GM18907 (cell line): ENCODE data around the gene SPON2.

Source experiments
- ATAC-seq: cut with Tn5 transposase; IDR thresholded peaks from one replicate; pipeline ENCODE4 v1.9.1; 2021; ENCODE audit warnings: mild to moderate bottlenecking, moderate library complexity; ENCODE audit not compliant: unreplicated experiment

SPON2 gene

DNA sequence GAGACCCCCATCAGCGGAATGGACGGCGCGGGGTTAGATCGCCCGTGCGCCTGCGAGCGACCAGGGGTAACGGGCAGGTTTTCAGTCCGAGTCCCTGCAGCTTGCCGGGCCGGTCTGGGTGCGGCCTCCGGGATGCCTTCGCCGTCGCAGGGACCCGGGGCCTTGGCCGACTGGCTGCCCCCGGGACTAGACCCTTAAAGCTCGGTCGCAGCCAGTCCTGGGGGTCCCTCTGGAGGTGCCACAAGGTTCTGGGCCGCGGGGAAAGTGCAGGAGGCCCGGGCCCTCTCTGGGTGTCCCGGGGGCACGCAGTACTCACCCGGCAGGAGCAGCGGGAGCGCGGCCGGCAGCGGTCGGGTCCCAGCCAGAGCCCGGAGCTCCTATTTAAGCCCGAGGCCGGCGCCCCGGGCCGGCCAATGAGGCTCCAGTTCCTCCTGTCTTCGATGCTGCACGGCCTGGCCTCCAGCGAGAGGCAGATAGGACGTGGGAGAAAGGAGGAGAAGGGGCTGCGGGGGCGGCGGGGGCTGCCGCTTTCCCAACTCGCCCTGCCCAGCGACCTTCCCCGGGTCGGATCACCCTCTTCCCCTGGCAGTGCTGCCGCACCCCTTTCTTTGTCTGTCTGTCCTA lies at the start of gene SPON2:
TSS of gene SPON2 (minus strand) at position 356 of the 624 bp plus-strand sequence.
- ATAC-seq = no peak

DNA sequence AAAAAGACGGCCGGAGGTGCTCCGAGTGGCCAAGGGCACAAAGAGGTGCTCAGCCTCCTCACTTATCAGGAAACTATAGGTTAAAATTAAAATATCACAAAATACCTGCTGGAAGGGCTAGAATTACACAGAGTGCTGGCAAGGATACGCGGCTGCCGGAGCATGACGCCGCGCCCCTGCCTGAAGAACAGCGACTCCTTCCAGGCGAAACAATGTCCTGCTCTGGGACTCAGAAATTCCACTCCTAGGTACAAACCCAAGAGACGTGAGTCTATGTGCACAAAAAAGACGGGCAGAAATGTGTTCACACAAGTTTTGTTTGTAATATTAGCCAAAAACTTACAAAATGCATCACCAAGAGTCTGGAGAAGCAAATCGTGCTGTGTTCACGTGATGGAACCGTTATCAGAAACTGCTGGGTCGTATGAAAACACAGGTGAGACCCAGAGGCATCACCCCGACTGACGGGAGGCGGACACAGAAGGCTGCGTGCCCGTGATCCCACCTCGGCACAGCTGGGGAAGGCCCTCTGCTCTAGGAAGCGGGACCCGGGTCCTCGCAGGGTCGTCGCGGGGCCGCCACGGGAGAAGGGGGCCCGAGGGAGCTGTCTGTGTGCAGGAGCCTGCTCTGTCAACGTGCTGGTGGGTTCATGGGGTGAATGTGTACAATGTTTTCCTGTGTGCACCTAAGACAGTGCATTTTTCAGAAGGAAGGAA lies 48.9 kb upstream of the SPON2 start:
- ATAC-seq = no peak

DNA sequence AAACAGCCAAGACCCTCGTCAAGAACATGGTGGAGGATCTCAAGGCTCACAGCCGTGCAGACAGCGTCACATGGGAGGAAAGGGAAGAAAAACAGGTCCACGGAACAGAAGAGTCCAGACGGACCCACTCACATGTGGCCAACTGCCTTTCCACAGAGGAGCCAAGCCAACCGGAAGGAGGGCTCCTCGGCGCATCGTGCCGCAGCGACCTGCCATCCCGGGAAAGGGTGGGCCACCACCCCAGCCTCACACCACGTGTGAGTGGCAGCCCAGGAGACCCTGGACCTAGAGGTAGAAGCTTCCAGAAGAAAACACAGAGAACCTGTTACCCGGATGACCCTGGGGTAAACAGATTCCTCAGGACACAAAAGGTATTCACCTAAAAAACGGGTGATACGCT lies 48.2 kb upstream of the SPON2 start:
- no peak for ATAC-seq

DNA sequence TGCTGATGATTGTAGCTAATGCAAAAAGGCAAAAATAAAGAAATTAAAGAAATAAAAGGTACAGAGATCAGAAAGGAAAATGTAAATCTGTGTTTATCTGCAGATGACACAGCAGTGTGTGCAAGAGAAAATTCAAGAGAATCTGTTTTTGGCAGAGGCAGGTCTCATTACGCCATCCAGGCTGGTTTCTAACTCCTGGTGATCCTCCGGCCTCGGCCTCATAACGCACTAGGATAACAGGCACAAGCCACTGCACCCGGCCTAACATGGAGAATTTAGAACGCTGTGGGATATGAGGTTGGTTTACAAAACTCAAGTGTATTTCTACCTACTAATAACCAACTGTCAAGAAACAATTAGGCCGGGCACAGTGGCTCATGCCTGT lies 47.2 kb upstream of the SPON2 start:
- ATAC-seq = no peak

DNA sequence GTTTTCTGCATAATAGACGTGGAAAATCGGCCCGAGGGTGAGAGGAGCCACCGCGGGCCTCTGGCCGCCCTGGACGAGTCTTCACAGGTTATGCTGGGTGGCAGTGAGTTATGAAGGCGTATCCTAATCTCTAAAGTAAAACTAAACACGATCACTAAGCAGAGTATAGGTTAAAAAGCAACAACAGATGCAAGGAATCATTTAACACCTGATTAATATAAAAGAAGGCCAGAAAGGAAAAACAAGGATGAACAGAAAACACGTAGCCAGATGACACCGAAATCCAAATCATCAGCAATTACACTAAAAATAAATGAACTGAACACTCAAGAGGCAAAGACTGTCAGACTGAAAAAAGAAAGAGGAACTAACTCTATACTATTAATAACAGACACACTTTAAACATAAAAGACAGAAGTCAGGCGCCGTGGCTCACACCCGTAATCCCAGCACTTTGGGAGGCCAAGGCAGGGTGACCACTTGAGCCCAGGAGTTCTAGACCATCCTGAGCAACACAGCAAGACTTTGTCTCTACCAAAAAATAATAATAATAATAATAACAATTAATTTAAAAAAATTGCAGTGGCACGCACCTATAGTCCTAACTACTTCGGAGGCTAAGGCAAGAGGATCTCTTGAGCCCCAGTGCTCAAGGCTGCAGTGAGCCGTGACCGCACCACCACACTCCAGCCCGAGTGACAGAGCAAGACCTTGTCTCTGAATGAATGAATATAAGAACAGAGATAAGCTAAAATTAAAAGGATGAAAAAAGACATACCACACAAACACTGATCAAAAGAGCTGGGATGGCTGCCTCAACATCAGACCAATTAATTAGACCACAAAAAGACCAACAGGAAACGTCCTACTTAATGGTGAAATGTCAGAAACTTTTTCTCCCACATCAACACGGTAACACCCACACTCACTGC lies 46.5 kb upstream of the SPON2 start:
- ATAC-seq = peak; percentile 75

DNA sequence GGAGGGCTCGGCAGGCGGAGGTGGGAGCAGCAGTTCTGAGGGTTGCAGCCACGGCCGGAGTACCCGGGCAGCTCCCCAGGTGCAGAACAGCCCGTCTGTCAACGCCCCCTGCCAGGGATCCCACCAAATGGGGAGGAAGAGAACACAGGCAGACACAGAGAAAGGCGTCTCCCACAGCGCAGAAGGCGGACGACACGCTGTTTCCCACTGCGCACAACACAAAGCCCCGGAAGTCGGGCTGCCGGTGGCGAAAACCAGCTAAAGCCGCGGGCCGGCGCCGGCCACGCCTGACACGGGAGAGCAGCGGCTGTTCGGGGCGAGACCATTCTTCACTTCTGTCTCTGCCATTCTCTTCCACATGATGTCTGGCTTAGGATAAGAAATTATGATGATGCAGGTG lies 45.0 kb upstream of the SPON2 start:
- ATAC-seq = no peak

DNA sequence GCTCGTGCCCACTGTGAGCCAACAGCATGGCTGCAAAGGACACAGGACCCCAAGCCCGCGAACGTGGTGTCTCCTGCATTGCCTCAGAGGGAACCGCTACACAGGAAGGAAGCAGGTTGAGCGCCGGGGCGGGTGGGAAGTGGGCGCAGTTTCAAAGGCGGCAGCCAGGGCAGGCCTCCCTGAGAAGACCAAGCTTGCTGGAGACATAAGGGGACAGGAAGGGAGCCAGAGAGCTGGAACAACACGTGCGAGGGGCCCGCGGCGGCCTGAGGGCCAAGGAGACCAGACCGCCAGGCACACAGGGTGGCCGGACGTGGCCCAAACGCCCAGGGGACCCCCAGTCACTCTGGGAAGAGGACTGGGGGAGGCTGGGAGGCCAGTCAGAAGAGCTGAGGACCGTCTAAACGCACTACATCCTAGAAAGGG lies 44.5 kb upstream of the SPON2 start:
- peak; percentile 28 for ATAC-seq

DNA sequence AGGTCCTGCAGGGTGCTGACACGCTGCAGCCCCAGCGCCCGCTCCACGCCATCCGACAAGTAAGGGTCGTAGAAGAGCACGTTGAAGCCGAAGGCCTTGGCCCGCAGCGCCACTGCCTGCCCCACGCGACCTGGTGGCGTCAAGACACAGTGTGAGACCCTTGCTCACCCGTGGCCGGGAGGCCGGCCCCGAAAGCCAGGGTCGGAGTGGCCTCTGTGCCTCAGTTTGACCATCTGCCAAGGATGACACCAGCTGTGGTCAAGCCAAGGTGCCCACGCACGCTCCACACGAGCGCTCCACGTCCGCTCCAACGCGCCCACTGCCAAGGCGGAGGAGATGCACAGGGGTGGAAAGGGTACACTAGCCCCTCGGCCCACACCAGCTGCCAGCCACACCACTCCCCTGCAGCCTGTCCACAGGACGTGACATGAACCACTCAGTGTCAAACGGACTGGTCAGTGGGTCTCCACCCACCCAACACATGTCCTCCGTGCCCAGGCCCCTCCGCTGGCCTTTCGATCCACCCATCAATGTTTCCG lies 43.8 kb upstream of the SPON2 start:
- no peak for ATAC-seq

DNA sequence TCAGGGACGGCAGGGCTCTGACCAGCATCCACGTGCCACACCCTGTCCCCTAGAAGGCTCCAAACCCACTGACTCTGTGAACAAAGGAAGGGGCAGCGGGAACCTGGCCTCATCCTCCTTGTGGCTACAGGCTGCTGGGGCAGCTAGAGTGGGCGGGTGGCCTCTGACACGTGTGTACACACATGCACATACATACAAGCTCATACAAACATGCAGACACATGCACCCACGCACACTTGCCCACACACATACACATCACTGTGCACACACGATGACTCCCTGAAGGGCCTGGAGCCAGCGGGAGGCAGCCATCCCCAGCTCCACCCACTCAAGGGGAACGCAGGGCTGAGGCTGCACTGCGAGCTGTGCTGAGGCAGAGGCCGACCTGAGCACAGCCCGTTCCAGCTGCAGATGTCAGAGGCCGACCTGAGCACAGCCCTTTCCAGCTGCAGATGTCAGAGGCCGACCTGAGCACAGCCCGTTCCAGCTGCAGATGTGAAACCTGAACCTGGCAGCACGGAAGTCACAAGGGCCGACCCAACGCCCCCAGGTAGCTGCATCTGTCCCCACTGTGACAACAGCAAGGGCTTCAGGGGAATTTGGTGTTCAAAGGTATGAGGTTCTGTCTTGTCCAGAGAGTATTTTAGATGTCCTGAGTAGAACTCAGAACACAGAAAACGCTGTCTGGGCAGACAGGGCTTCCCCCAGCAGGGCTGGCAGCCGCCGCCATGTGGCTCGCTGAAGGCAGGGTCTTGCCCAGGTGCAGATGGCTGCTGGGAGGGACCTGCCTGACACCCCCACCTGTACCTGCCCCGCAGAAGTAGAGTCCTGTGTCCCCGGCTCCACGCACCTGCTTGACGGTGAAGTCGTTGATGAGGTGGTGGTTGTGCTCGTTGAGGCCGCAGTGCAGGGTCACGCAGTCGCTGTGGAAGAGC lies 43.0 kb upstream of the SPON2 start:
- ATAC-seq = peak; percentile 40

DNA sequence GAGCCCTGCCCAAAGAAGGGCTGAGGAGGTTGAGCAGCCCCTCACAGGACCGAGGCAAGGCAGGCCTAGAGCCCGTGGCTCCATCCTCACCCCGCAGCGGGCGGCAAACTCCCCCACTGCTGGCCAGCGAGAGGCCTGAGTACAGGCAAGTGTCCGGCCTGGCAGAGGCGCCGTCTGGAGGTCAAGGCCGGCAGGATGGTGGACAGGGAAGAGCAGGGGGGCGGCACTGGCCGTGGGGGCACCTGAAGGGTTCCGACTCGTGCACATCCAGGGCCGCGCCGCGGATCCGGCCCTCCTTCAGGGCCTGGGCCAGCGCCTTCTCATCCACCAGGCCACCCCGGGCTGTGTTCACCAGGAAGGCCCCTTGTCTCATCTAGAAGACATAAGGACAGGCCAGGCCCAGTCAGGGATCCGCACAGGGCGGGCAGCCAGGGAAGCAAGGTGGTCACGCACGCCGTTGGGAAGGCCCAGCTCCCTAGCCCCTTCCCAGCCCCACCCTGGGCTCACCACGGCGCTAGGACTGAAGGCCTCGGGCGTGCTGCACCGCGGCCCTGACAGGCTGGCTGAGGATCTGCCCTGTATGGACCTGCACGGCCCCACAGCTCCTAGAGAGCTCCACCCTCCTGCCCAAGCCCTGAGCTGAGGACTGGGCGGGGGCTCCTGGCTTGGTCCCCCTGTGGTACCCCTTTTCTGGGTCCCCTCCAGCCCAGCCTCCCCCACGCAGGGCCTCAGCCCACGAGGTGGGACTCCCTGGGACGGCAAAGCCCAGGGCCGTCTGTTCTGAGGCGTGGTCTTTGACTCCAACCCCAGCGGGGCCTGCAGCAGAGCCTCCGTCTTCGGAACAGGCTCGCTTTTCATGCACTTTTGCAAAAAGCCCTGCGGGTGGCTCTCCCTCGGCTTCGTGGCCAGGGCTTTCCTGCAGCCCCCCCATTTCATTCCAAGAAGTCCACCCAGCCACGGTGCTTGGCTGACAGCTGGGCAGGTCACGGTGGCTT lies 42.0 kb upstream of the SPON2 start:
- ATAC-seq = no peak

DNA sequence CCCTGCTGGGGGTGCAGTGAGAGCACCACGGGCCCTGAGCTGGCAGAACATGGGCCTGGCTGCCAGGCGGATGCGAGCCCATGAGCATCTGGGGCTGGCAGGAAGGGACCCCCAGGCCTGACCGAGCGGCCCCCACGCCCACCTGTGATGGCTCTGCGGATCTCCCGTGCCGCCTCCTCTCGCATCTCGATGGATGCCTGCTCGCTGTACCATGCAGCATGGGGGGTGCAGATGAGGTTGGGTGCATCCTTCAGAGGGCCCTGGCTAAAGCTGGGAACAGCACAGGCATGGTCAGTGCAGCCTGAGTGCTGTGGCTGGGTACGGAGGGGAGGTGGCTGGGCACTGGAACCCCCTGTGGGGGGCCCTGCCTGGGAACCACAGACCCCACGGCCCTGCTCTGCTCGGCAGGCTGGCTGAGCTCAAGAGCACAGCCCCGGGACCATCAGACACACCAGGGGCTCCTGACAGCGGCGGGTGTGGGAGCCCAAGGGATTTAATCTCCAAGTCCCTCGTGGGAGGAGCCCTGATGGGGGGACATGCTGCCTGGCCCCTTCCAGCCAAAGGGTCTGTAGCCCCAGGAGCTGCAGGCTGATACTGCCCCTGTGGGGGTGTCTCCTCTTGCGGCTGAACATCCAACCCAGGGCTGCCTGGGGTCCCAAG lies 41.1 kb upstream of the SPON2 start:
- no peak for ATAC-seq

DNA sequence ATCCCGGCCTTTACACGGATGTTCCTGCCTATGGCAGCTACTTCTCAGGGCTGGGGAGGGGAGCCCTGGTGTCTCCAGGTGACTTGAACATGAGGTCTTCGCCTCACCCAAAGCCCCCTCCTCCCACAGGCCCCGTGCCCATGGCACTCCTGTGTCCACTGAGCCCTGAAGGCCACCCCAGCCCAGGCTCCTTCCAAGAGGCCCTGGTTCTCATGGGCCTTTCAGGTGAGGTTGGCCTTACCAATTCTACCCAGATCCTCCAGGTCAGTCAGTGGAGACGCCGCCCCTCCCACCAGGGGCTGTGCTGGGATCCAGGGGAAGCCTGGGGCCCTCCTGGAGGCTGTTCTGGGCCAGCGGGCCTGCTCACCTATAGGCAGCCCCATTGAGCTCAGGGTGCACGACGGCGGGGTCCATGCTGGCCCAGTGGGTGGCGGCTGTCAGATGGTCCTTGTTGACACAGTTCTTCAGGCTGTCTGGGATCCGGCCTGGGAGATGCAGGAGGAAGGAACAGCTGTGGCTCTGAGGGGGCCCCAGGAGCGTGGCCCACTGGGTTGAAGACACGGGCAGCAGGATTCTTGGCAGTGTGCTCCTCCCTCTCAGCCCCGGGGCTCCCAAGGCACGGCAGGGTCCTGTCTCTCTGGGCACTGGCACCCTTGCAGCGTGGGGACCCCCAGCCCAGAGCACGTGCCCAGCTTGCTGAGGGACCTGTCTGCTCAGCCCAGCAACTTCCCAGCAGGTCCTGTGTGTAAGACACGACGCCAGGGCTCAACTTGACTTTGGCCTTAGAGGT lies 40.4 kb upstream of the SPON2 start:
- no peak for ATAC-seq

DNA sequence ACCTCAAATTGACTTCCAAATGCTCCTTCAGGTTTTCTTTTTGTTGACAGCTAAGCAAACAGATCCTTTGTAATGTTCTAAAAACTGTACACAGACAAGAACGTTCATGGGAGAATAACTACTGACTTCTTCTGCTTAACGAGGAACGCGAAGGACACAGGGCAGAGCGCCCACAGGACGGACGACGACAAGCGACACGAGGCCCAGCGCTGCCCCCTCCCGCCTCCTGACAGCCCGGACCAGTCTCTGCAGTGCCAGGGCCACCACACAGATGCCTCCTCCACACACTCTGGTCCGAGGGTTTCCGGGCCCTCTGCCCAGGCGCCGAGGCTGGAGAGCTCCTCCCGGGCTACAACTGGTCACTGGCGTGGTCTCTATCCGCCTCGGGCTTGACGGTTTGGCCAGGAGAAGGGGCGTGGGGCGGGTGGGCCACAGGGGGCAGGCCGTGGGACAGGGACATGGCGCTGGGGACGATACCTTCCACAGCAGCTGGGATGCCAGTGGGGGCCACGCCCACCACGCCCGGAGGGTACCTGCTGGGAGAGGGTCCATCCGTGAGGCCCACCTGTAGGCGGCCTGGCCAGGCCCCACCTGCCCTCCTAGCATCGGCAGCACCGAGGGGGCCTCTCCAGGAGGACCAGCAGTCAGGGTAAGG lies 39.6 kb upstream of the SPON2 start:
- ATAC-seq = no peak

DNA sequence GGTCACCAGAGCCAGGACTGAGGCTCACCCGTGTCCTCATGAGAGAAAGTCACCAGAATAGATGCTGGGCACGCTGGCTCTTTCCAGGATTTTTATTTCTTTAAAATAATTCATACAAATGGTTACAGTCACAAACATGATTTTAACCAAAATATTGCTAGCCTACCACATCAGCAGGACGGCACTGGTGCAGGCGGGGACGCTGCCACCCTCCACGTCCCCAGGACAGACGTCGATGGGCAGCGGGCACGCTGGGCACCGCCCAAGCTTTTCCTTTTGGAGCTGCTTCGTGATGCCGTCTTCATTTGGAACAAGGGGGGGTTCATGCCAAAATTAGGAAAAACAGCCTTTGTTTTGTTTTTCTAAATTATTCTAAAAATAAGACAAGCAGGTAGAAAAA lies 39.0 kb upstream of the SPON2 start:
- ATAC-seq = no peak

DNA sequence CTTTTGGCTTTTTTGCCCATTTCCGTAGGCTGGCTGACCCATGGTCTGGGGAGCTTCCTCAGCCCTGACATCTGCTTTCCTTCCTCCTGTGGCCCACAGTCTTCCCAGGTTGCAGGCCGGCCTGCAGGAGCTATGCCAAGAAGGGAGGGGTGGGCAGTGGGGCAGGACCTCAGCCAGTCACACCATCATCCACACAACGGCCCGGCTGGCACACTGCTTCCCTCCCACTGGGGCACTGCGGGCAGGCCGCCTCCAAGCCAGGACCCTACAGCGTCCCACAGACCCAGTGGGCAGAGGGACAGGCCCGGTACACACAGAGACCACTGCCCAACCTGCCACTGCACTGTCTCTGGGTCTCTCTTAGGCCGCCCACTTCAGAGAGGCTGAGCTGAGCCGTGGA lies 38.6 kb upstream of the SPON2 start:
- ATAC-seq = no peak

DNA sequence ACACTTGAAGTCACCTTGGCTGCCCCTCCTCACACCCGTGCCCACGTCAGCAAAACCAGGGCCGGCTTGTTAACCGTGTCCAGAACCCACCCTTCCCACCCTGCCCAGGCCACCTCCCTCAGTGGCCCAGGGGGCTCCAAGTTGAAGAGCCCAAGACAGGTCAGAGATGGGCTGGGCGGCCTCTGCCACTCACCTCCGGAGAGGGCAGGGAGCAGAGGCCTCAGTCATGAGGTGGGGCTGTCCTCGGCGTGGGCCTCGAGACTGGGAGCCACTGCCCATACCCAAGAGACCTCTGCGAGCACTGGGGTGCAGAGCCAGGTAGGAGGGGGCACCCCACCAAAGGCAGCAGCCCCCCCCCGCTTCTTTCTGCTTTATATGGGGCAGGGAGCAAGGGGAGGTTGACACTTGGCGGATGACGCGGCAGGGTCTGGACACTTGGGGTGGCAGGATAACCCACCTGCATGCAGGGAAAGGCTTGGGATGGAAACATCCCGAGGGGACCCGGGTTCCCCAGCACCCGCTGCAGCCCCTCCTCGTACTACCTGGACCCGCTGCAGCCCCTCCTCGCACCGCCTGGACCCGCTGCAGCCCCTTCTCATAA lies 38.0 kb upstream of the SPON2 start:
- no peak for ATAC-seq

DNA sequence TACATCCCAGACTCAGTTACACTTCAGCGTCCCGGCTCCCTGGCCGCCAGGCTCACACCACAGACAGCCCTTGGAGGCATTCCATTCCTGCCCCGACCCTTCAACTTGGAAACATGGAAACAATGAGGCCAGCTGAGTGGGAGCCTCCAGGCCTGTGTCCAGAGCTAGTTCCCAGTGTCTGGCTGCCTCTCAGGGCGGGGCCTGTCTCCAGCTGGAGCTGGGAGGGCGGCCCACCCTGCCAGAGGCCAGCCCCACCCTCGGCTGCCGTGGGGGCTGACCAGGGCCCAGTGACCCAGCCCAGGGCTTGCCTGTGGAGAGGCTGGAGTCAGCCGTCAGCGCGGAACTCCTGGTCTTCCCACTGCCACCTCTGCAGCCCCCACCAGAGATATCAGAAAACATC lies 37.4 kb upstream of the SPON2 start:
- no peak for ATAC-seq
